OCI-LY1 (cell line): ENCODE measurements around the gene VPS54.

Experiments used
- CTCF ChIP-seq: fragments of 200-600 bp; sonication (generic), shearing (Covaris generic); IDR thresholded peaks from 2 replicates; pipeline ENCODE4 v1.5.1; 2017; ENCODE audit warnings: mild to moderate bottlenecking, antibody characterized with exemption, low read length, moderate library complexity, mixed read lengths
- EZH2 ChIP-seq: fragments of 200-600 bp; sonication (generic), shearing (Covaris generic); IDR thresholded peaks from 2 replicates; pipeline ENCODE4 v1.8.0; 2017; ENCODE audit warnings: borderline replicate concordance, mixed run types, mild to moderate bottlenecking, antibody characterized with exemption, low read length, moderate library complexity, mixed read lengths

DNA sequence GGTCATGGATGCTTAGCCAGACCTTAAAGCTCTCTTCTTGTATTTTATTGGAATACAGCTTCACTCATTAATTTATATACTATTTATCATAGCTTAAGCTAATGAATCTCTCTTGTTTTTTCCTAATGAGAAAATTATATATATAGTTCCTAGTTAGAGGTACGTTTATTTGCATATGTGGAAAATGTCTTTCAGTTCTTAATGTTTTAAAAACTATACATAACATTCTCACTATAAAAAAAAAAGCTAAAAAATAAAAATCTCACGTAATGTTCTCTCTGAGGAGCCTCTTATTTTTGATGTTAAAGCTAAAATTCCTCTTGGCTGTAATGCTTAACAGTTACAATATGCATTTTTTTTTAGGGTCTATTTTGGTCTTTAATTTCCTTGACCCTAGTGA lies 160.9 kb downstream of the VPS54 start:
- TF ChIP-seq CTCF (no peak), EZH2 (no peak)
